GM23248 (cell line): ENCODE measurements around the gene CPED1.

Source experiments
- EZH2 ChIP-seq: fragments of 200-600 bp; sonication (generic); IDR thresholded peaks from 2 replicates; pipeline ENCODE4 v1.6.1; 2018; ENCODE audit warnings: antibody characterized with exemption, mild to moderate bottlenecking; ENCODE audit not compliant: insufficient read depth, poor library complexity, severe bottlenecking
- EZH2phosphoT487 ChIP-seq: fragments of 200-600 bp; sonication (generic); IDR thresholded peaks from 2 replicates; pipeline ENCODE4 v1.6.1; 2018; ENCODE audit warnings: antibody characterized with exemption, moderate library complexity, mild to moderate bottlenecking, low read depth; ENCODE audit not compliant: insufficient read depth

DNA sequence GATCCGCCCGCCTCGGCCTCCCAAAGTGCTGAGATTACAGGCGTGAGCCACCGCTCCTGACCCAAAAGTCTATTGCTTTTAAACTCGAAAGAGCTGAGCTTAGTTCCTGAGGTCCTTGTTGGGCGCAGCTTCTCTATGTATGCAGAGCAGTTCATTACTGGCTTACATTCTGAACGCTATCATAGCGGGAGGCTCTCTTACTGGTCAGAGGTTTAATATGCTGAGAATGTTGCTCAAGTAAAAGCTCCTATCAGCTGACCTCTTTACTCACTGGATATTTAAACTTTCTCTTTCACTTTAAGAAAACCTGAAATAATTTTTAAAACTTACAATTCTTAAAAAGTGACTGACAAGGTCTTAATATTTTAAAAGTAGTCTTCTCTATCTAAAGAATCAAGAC lies 179.5 kb downstream of the CPED1 start:
- no peak for TF ChIP-seq EZH2phosphoT487
- TF ChIP-seq EZH2 = no peak
